ENCODE data around the gene GDPD4. TPM values are rescaled to one million over a fixed set of nuclear protein-coding genes. Genes with fewer than 3 reads are reported as not detected.

The GDPD4 gene
- total and polyA plus RNA-seq, 3 experiments from 2014 or later, result not detected

DNA sequence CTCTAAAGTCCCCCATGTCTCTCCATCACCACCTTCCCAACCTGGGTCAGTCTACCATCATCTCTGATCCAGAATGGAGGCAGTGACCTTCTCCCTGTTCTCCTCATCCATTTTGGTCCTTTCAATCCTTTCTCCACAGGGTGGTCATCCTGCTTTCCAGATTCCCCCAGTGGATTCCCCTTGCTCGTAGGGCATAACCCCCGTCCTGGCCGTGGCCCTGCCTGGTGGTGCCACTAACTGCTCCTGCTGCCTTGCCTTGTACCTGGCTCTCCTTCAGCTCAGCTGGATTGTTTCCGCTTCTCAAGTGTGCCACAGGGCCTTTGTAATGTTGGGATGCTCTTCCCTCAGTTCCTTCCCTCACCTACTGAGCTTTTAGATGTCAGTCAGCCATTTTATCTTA, 91.8 kb downstream of the GDPD4 start:
- Mint-ChIP-seq H3K36me3 (no peaks in the 10 kb centered on the region), H3K27me3 (peaks cover 0 to 5% of the 10 kb centered on the region in 2 donors), H3K9me3 (no peaks in the 10 kb centered on the region), H3K4me3 (no peak overlapping the region), H3K4me1 (no peaks in the 10 kb centered on the region), H3K27ac (no peak overlapping the region)
- no peak overlapping the region for H3K4me3 ChIP-seq (ENCODE audit: low read length)
- CTCF ChIA-PET, result no interaction called here
- no peaks in the 10 kb centered on the region for H3K36me3 ChIP-seq (ENCODE audit: insufficient read depth, low read length)
- no peaks in the 10 kb centered on the region for H3K27me3 ChIP-seq (ENCODE audit: insufficient read depth, low read length, poor library complexity, severe bottlenecking)
- H3K27ac ChIP-seq (ENCODE audit: low read depth, low read length), result no peak overlapping the region
- POLR2A ChIA-PET, result no interaction called here
- no peak for DNase-seq
- no peaks in the 10 kb centered on the region for H3K9me3 ChIP-seq (ENCODE audit: low read length)
- H3K4me1 ChIP-seq (ENCODE audit: insufficient read depth, low read length), result no peaks in the 10 kb centered on the region

- Mint-ChIP-seq H3K36me3 (no peaks in the 10 kb centered on the region), H3K27ac (no peak overlapping the region), H3K27me3 (peaks cover 0 to 5% of the 10 kb centered on the region in 2 donors), H3K4me1 (no peaks in the 10 kb centered on the region), H3K4me3 (no peak overlapping the region), H3K9me3 (no peaks in the 10 kb centered on the region)
- H3K36me3 ChIP-seq (ENCODE audit: insufficient read depth, low read length), result no peaks in the 10 kb centered on the region
- no peaks in the 10 kb centered on the region for H3K9me3 ChIP-seq (ENCODE audit: low read length)
- H3K4me1 ChIP-seq (ENCODE audit: insufficient read depth, low read length), result no peaks in the 10 kb centered on the region
- no peaks in the 10 kb centered on the region for H3K27me3 ChIP-seq (ENCODE audit: insufficient read depth, low read length, poor library complexity, severe bottlenecking)
- POLR2A ChIA-PET, result no interaction called here
- H3K4me3 ChIP-seq (ENCODE audit: low read length), result no peak overlapping the region
- no peak for DNase-seq
- CTCF ChIA-PET, result no interaction called here
- no peak overlapping the region for H3K27ac ChIP-seq (ENCODE audit: low read depth, low read length)
Measured at GRCh38 chr11:77208535-77208934, 93.0 kb downstream of the GDPD4 start.

DNA sequence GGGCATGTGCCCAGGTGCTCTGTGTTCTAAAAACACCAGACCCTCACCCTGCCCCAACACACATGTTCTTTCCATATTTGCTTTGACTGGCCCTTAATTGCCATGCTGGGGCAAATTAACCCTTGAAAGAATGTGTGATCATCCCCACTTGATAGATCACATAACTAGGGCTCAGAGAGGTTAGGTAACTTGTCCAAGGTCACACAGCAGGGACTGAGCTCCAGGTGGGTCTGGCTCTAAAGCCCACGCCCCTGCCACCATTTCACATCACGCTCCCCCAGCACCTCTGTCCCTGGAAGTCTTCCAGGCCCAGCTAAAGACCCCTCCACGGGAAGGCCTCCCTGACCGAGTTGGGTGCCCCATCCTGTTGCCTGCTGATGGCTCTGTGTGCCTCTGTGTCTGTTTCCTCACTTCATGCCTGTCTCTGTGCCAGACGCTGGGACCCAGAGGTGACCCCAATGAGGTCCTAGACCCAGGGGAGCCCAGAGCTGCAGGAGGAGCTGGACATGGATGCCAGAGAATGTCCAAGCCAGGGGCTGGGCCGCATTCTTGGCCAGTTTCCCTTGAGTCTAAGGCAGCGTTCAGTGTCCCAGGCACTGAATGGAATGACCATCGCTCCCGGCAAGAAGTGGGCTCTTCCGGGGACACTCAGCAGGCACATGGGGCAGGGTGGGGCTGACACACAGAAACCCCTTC, 93.7 kb downstream of the GDPD4 start:
- Mint-ChIP-seq H3K4me3 (no peak overlapping the region), H3K9me3 (no peaks in the 10 kb centered on the region), H3K27ac (no peak overlapping the region), H3K36me3 (no peaks in the 10 kb centered on the region), H3K4me1 (no peaks in the 10 kb centered on the region), H3K27me3 (peaks cover 0 to 5% of the 10 kb centered on the region in 2 donors)
- H3K36me3 ChIP-seq (ENCODE audit: insufficient read depth, low read length), result no peaks in the 10 kb centered on the region
- no peak overlapping the region for H3K4me3 ChIP-seq (ENCODE audit: low read length)
- no peaks in the 10 kb centered on the region for H3K4me1 ChIP-seq (ENCODE audit: insufficient read depth, low read length)
- ChIA-PET CTCF (no interaction called here), POLR2A (no interaction called here)
- no peak for DNase-seq
- no peaks in the 10 kb centered on the region for H3K27me3 ChIP-seq (ENCODE audit: insufficient read depth, low read length, poor library complexity, severe bottlenecking)
- no peak overlapping the region for H3K27ac ChIP-seq (ENCODE audit: low read depth, low read length)
- H3K9me3 ChIP-seq (ENCODE audit: low read length), result no peaks in the 10 kb centered on the region

DNA sequence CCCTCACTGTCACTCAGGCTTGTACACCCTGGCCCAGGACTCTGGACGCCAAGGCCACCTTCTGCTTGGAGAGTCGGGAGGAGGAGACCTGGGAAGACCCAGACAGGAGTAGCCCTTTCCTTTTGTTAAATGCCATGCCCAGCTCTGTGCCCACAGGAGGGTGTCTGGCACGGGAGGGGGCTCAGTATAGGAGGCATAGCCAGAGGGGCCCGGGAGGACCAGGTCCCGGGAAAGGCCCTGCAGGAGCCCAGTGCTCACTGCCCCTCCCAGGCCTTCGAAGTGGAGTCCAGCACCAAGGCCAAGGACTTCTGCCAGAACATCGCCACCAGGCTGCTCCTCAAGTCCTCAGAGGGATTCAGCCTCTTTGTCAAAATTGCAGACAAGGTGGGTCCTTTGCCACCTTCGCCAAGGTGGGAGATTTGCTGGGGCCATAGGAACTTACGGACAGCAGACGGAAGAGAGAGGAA, 94.4 kb downstream of the GDPD4 start:
- no peak overlapping the region for H3K4me3 Mint-ChIP-seq
- CTCF ChIA-PET, result no interaction called here

DNA sequence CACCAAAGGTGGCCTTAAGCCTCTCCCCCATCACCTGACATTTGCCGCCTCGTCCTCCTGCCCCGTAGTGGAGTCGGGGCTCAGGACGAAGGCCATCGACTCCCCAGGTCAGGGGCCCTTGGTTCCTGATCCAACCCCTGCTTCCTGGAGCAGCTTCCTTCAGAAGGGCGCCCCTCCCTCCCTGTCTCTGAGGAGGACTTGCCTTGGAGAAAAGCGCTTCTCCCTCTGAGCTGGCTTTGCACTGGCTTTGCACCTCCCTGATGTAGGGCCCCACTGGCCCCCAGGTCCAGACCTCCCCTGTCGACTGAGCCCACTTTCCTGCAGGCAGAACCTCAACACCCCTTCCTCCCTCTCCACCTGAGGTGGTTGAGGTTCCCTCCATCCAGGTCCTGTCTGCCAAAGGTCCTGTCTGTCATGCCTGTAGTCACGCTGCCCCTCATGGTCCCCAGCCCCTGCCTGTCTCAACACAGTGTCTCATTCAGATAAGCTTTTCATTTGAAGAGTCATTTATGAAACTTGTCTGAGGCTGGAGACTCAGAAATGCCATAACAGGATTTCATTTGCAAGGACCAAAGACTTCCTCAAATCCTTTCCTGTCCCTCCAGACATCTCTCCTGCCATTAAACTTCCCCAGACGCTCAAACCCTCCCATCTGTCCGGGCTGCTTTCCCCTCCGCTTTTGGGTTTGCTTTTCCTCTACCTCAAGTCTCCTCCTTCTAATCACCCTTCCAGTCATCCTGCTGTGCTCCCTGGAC, 95.0 kb downstream of the GDPD4 start:
- Mint-ChIP-seq H3K9me3 (no peaks in the 10 kb centered on the region), H3K4me3 (no peak overlapping the region), H3K36me3 (no peaks in the 10 kb centered on the region), H3K27ac (no peak overlapping the region), H3K4me1 (no peaks in the 10 kb centered on the region), H3K27me3 (peaks cover 0 to 2% of the 10 kb centered on the region in 2 donors)
- H3K4me1 ChIP-seq (ENCODE audit: insufficient read depth, low read length), result no peaks in the 10 kb centered on the region
- no peaks in the 10 kb centered on the region for H3K36me3 ChIP-seq (ENCODE audit: insufficient read depth, low read length)
- no peak overlapping the region for H3K27ac ChIP-seq (ENCODE audit: low read depth, low read length)
- no peaks in the 10 kb centered on the region for H3K27me3 ChIP-seq (ENCODE audit: insufficient read depth, low read length, poor library complexity, severe bottlenecking)
- peak in 1 of 5 donors; percentile 12 for DNase-seq
- no peak overlapping the region for H3K4me3 ChIP-seq (ENCODE audit: low read length)
- H3K9me3 ChIP-seq (ENCODE audit: low read length), result no peaks in the 10 kb centered on the region
- ChIA-PET POLR2A (no interaction called here), CTCF (no interaction called here)

More for the DNA sequence above, 94.4 kb downstream of the GDPD4 start:
- DNase-seq, result no peak
- Histone ChIP-seq H3K4me1 (ENCODE audit: insufficient read depth, low read length) (no peaks in the 10 kb centered on the region), H3K27me3 (ENCODE audit: insufficient read depth, low read length, poor library complexity, severe bottlenecking) (no peaks in the 10 kb centered on the region), H3K4me3 (ENCODE audit: low read length) (no peak overlapping the region), H3K9me3 (ENCODE audit: low read length) (no peaks in the 10 kb centered on the region), H3K27ac (ENCODE audit: low read depth, low read length) (no peak overlapping the region), H3K36me3 (ENCODE audit: insufficient read depth, low read length) (no peaks in the 10 kb centered on the region)
- no peaks in the 10 kb centered on the region for H3K36me3 Mint-ChIP-seq
- peaks cover 0 to 2% of the 10 kb centered on the region in 2 donors for H3K27me3 Mint-ChIP-seq
- H3K9me3 Mint-ChIP-seq, result no peaks in the 10 kb centered on the region
- POLR2A ChIA-PET, result no interaction called here
- no peak overlapping the region for H3K27ac Mint-ChIP-seq
- H3K4me1 Mint-ChIP-seq, result no peaks in the 10 kb centered on the region

DNA sequence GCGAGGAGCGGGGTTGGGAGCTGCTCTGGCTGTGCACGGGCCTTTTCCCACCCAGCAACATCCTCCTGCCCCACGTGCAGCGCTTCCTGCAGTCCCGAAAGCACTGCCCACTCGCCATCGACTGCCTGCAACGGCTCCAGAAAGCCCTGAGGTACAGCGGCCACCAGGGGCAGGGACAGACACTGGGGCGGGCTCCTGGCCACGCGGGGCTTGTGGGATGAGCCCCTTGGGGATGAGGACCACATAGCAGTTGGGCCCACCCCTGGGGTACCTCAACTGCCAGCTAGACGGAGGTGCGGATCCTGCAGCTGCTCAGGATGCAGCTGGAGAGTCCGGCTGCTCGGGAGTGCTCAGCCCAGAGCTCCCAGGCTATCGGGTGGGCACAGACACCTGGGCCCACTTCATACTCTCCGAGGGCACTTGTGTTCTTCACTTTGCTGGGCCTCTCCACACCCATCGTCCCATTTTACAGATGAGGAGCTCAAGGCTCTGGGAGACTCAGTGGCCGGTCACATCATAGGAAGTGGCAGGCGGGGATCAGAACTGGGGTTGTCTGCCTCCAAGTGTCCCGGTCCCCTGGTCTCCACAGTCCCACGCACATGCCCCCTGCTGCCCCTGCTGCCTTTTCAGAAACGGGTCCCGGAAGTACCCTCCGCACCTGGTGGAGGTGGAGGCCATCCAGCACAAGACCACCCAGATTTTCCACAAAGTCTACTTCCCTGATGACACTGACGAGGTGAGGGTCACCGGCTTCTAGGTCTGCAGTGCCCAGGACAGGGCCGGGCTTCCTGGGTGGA, 95.8 kb downstream of the GDPD4 start:
- Histone ChIP-seq H3K27ac (ENCODE audit: low read depth, low read length) (no peak overlapping the region), H3K4me3 (ENCODE audit: low read length) (no peak overlapping the region), H3K4me1 (ENCODE audit: insufficient read depth, low read length) (no peaks in the 10 kb centered on the region), H3K9me3 (ENCODE audit: low read length) (no peaks in the 10 kb centered on the region), H3K36me3 (ENCODE audit: insufficient read depth, low read length) (no peaks in the 10 kb centered on the region), H3K27me3 (ENCODE audit: insufficient read depth, low read length, poor library complexity, severe bottlenecking) (no peaks in the 10 kb centered on the region)
- Mint-ChIP-seq H3K27me3 (peaks cover 0 to 2% of the 10 kb centered on the region in 2 donors), H3K4me3 (no peak overlapping the region), H3K4me1 (no peaks in the 10 kb centered on the region), H3K36me3 (no peaks in the 10 kb centered on the region), H3K9me3 (no peaks in the 10 kb centered on the region), H3K27ac (no peak overlapping the region)
- DNase-seq, result peak in 1 of 5 donors; percentile 33
- POLR2A ChIA-PET, result no interaction called here
- CTCF ChIA-PET, result interaction anchor here (1.6 kb wide), 1 partner anchor 78 kb away, joined by 4 read pairs; the partner anchor contains the start of gene MYO7A

GRCh38 chr11:77204754-77205466, 96.6 kb downstream of the GDPD4 start:
- Mint-ChIP-seq H3K9me3 (no peaks in the 10 kb centered on the region), H3K4me3 (no peak overlapping the region), H3K27me3 (peaks cover 0 to 2% of the 10 kb centered on the region in 2 donors), H3K36me3 (no peaks in the 10 kb centered on the region), H3K4me1 (no peaks in the 10 kb centered on the region), H3K27ac (no peak overlapping the region)
- no peaks in the 10 kb centered on the region for H3K4me1 ChIP-seq (ENCODE audit: insufficient read depth, low read length)
- no peak overlapping the region for H3K4me3 ChIP-seq (ENCODE audit: low read length)
- CTCF ChIA-PET, result interaction anchor here (1.6 kb wide), 1 partner anchor 77 kb away, joined by 4 read pairs; the partner anchor contains the start of gene MYO7A
- no peaks in the 10 kb centered on the region for H3K9me3 ChIP-seq (ENCODE audit: low read length)
- no peaks in the 10 kb centered on the region for H3K27me3 ChIP-seq (ENCODE audit: insufficient read depth, low read length, poor library complexity, severe bottlenecking)
- peak in 1 of 5 donors; percentile 8 for DNase-seq
- POLR2A ChIA-PET, result no interaction called here
- H3K36me3 ChIP-seq (ENCODE audit: insufficient read depth, low read length), result no peaks in the 10 kb centered on the region
- no peak overlapping the region for H3K27ac ChIP-seq (ENCODE audit: low read depth, low read length)

Measured in CD8-positive, alpha-beta memory T cell (primary cell).